Tongue (tissue), 2 donors: Measurements from ENCODE around the gene NETO2. TPM values are rescaled to one million over a fixed set of nuclear protein-coding genes. Genes with fewer than 3 reads are reported as not detected.
"Not testable (repeated sequence)": the region's sequence is repeated elsewhere in the genome, so short reads cannot be mapped to it uniquely, and the experiment has no call there.

Source experiments
- DNase-seq: peaks from one replicate; pipeline ENCODE4 v3.0.0-alpha.2; 2015
- total RNA-seq: library from RNA; depleted of rRNA; stranded (reverse); fragments of >200 nt; gene quantifications from one replicate; pipeline ENCODE4 v1.2.3, GENCODE V29; 2014

The NETO2 gene
- total RNA-seq, 1 donor from 2014 or later = 7.4 TPM

- no peak for DNase-seq
Measured at GRCh38 chr16:47132308-47132707, 11.4 kb downstream of the NETO2 start.

GRCh38 chr16:47129755-47130435 lies 13.8 kb downstream of the NETO2 start:
- no peak for DNase-seq

DNA sequence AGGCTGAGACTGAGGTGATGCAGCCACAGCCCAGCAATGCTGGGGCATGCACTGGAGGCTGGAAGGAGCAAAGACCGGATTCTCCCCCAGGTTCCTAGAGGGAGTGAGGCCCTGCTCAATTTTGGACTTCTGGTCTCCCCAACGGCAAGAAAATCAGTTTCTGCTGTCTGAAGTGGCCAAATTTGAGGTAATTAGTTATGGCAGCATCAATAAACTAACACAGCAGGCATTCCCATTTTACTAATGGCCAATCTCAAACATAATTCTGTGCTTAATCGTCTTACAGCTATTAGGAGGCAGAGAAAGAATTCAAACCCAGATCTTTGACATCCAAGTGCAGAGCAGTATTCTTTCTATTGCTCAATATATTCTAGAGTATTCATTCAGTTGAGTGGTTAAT lies 16.2 kb downstream of the NETO2 start:
- no peak for DNase-seq

- no peak for DNase-seq
Measured at GRCh38 chr16:47125757-47126156, 18.0 kb downstream of the NETO2 start.

DNA sequence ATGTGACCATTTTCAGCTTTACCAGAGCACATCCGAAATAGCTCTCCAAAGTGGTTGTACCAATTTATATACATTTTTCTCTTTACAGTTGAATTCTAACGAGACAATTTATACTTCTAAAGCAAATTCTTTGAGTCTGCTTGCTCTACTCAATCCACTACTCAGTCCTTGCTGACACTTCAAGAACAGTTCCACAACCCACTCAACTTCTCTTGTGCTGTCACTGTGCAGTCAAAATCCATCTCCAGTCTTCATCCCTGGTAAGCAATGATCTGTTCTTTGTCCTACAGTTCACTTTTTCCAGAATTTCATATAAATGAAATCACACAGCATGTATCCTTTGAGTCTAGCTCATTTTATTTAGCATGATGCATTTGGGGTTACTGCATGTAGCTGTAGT lies 30.6 kb downstream of the NETO2 start:
- DNase-seq = no peak

DNA sequence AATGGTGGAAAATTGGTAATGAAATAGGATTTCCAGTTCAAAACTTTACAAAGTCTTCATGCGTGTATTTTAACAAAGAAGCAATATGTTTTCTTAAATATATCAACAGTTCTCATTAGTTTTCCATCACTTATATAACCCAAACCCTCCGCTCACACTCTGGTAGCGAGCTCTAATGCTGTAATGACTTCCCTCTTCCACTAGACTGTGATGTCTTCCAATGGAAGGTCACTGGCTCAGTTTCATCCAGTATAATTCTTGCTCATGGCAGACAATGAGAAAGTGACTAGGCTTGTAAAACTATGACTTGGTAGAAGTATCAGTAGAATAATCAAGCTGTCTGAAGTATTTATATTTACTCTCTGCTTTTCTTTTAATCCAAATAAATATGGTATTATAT lies 32.8 kb downstream of the NETO2 start:
- no peak for DNase-seq

GRCh38 chr16:47109361-47109760 lies 34.4 kb downstream of the NETO2 start:
- no peak for DNase-seq

GRCh38 chr16:47102921-47103320 lies 40.8 kb downstream of the NETO2 start:
- not testable (repeated sequence) for DNase-seq

DNA sequence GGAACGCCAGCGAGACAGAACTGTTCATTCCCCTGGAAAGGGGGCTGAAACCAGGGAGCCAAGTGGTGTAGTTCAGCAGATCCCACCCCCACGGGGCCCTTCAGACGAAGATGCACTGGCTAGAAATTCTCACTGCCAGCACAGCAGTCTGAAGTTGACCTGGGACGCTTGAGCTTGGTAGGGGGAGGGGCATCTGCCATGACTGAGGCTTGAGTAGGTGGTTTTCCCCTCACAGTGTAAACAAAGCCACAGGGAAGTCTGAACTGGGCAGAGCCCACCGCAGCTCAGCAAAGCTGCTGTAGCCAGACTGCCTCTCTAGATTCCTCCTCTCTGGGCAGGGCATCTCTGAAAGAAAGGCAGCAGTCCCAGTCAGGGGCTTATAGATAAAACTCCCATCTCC lies 46.6 kb downstream of the NETO2 start:
- not testable (repeated sequence) for DNase-seq

- DNase-seq = no peak
Measured at GRCh38 chr16:47096297-47096696, 47.4 kb downstream of the NETO2 start.

DNA sequence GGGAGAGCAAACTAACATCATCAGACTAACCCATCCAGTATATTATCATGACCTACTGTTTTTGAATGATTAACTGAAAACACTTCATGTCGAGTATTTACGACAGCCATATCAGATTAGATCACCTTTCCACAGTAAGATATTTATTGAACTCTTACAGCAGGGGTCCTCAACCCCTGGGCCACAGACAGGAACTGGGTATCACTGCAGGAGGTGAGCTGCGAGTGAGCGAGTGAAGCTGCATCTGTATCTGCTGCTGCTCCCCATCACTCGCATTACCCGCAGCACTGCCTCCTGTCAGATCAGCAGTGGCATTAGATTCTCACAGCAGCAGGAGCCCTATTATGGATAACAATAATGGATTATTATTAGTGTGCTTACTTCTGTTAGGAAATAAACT lies 59.5 kb downstream of the NETO2 start:
- DNase-seq = no peak

DNA sequence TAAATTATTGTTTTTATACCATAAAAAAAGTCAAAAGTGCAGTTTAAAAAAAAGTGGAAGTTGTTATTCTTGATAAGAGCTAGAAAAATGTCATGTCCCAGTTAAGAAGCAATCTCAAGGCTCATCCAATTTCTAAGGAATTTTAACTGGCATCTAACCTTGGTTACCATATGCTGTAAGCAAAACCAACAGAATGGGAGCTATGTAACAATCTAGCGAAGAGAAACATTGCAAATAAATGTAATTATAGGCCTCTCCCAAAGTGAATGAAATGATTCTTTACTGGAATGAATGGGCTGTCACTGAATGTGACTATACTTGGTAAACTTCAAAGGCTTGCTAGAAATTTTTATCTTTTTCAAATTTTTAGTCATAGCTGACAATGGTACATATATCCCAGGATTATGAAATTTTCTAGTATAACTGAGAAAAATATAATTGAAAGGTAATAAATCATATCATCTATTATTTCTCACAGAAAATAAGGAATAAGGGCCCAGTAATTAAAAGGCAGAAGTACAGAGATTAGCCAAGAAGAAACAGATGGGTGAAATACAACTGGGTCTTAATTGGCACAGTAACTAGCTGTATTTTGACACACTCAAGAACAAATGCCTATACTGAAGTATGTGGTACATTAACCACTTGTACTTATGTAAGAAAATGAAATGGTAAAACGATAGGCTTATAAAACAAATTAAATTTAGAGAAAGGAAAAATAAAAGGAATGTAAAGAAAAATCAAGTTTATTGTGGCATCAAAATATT lies 61.5 kb downstream of the NETO2 start:
- no peak for DNase-seq

- no peak for DNase-seq
Measured at GRCh38 chr16:47081115-47081514, 62.6 kb downstream of the NETO2 start.

GRCh38 chr16:47079860-47080259 lies 63.9 kb downstream of the NETO2 start:
- DNase-seq = no peak

DNA sequence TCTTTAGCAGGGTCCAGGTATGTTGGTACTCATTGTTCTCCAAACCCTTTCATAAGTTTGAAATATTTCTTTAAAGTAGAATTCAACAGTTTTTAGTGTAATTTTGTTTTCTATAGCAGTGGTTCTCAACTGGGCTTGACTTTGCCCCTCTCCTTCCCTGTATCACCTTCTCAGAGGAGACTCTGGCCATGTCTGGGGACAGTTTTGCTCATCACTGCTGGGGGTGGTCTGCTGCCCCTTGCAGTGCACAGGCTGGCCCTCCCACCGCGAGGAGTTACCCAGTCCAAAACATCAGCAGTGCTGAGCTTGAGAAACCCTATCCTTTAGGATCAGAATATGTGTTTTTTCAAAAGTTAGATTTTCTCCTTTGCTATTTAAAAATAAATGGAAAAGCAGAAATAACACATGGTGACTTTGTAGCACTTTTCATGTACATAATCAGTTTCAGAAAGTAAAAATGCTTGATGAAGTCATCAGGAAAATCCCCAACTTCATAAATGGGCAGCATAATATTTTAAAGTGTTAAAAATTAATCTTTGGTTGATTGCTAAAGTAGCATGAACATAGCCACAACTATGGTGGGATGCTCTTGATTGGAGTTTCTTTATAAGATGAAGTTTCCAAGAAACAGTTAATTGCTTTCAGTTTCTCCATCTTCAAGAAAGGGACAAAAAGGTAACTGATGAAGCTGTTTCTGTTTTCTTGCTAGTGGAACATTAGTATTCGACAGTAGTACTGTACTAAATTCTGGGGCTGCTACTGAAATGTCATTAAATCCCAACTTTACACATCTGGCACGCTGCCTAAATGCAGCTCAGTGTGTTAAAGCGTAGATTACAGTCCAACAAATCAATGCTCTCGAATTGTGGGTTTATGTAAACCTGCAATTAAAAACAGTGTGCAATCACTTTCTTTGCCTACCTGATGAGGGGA lies 70.3 kb downstream of the NETO2 start:
- no peak for DNase-seq

DNA sequence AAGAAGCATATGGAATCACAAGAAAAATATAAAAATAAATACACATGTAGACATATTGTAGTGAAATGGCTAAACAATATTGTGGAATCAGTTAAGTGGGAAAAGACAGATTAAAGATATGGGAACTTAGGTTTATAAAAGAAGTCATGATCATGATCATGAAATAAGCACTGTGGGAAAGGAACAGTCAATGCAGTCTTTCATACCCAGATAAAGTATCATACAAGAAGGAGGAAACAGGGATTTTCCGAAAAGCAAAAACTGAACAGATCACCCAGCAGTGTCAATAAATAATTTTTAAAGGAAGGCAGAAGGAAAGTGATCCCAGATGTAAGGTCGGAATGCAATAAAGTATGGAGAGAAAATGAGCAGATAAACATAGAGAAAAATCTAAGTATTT lies 71.6 kb downstream of the NETO2 start:
- DNase-seq = no peak

- no peak for DNase-seq
Measured at GRCh38 chr16:47069841-47070584, 73.7 kb downstream of the NETO2 start.

DNA sequence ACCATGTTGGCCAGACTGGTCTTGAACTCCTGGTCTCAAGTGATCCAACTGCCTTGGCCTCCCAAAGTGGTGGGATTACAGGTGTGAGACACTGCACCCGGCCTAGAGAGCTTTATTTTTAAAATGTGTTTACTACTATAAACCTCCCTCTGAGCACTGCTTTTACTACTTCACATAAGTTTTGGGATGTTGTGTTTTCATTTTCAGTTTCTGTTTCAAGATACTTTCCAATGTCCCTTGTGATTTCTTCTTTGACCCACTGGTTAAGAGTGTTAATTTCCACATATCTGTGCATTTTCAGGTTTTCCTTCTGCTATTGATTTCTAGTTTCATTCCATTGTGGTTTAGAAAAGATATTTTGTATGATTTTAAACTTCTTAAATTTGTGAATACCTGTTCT lies 74.4 kb downstream of the NETO2 start:
- DNase-seq = no peak

- DNase-seq = no peak
Measured at GRCh38 chr16:47067203-47067602, 76.5 kb downstream of the NETO2 start.

DNA sequence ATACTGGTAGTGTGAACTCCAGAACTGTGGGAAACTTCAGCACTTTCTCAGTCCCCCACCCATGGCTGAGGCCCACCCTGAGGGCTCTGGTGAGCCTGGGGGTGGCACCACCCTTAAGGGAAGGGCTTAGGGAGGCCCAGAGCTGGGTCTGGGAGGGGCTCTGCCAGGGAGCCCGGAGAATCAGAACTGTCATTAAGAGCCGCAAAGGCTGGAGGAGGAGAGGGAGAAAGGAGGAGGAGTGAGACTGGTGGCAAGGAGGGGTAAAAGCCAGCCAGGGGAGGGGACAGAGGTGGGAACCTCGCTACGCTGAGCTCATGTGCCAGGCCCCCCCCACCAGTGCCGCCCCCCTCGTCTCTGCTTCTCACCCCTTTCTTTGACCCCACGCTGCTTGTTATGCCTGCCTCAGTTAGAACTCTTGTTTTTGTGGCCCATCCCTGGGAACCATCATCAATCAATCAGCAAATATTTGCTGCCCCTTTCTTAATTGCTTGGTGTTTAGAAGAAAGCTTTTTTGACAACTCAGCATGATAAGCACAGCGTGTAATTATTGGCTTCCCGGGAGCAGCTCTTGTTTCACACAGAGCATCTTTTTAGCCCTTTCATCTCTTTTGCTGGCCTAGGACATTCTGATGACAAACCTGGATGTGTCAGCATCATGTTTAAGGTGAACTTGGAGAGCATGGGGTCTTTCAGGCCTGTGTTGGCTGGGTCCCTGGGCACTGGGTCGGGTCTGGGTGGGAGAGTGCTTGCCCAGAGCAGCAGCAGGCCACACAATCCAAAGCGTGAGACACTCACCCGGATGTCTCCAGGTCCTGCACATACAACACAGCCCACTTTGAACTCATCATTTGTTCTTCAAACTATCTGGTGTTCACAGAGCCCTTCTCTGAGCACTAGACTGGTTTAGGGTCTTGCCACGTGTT lies 77.7 kb downstream of the NETO2 start:
- no peak for DNase-seq

DNA sequence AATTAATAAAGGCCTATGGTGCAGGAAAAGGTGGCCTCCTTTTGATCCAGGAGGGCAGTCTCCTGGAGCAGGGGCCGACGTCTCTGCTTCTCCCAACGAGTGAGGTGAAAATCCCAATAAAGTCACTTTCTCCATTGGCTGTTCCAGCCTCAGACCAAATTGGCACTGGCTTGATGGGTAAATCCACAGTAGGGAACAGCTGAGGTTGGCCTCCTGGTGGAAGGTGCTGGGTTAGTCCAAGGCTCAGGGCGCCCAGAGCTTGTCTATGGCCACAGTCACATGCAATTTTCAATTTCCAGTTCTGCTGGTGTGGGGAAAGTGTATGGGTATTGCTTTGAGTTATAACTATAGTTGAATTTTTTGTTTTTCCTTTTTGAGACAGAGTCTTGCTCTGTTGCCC lies 79.0 kb downstream of the NETO2 start:
- no peak for DNase-seq
